Hepatocyte (in vitro differentiated cells): ENCODE data around the gene NFYC. TPM values are rescaled to one million over a fixed set of nuclear protein-coding genes. Genes with fewer than 3 reads are reported as not detected.
A peak's percentile ranks its signal among the peaks of the same experiment; 100 is the strongest.

Experiments used
- DNase-seq: peaks from one replicate; pipeline ENCODE4 v3.0.0-alpha.2; 2016; ENCODE audit warnings: low spot score
- H2AFZ ChIP-seq: fragments of 200-600 bp; sonication (generic); 2 replicates; pipeline ENCODE4 v1.6.0; 2016; ENCODE audit warnings: antibody characterized with exemption, mild to moderate bottlenecking
- H3K27ac ChIP-seq: fragments of 200-600 bp; sonication (generic); 2 replicates; pipeline ENCODE4 v1.5.1; 2016; ENCODE audit warnings: mild to moderate bottlenecking
- H3K27me3 ChIP-seq: fragments of 200-600 bp; sonication (generic); 2 replicates; pipeline ENCODE4 v1.6.1; 2016
- H3K36me3 ChIP-seq: fragments of 200-600 bp; sonication (generic); replicated peaks from 2 replicates; pipeline ENCODE4 v1.5.1; 2016; ENCODE audit warnings: low read depth; ENCODE audit not compliant: insufficient read depth
- H3K4me1 ChIP-seq: fragments of 200-600 bp; sonication (generic); 2 replicates; pipeline ENCODE4 v1.5.1; 2016; ENCODE audit warnings: mild to moderate bottlenecking, moderate library complexity; ENCODE audit not compliant: insufficient read depth
- H3K4me2 ChIP-seq: fragments of 200-600 bp; sonication (generic); 2 replicates; pipeline ENCODE4 v1.6.0; 2016
- H3K4me3 ChIP-seq: fragments of 200-600 bp; sonication (generic); 2 replicates; pipeline ENCODE4 v1.5.1; 2016; ENCODE audit warnings: mild to moderate bottlenecking
- H3K79me2 ChIP-seq: fragments of 200-600 bp; sonication (generic); 2 replicates; pipeline ENCODE4 v1.6.0; 2017; ENCODE audit warnings: mild to moderate bottlenecking
- H3K9me2 ChIP-seq: fragments of 200-600 bp; sonication (generic); replicated peaks from 2 replicates; pipeline ENCODE4 v1.6.0; 2017; ENCODE audit warnings: mild to moderate bottlenecking; ENCODE audit not compliant: insufficient read depth
- H3K9me3 ChIP-seq: fragments of 200-600 bp; sonication (generic); 2 replicates; pipeline ENCODE4 v1.5.1; 2016; ENCODE audit warnings: low read depth, mild to moderate bottlenecking
- H4K20me1 ChIP-seq: fragments of 200-600 bp; sonication (generic); 2 replicates; pipeline ENCODE4 v1.6.0; 2016; ENCODE audit warnings: mild to moderate bottlenecking; ENCODE audit not compliant: insufficient read depth, poor library complexity, severe bottlenecking
- CTCF ChIP-seq: fragments of 200-600 bp; sonication (generic); IDR thresholded peaks from 2 replicates; pipeline ENCODE4 v1.5.1; 2016; ENCODE audit warnings: antibody characterized with exemption, mild to moderate bottlenecking; ENCODE audit not compliant: poor library complexity
- EZH2 ChIP-seq: fragments of 200-600 bp; sonication (generic); IDR thresholded peaks from 2 replicates; pipeline ENCODE4 v1.6.1; 2016; ENCODE audit warnings: antibody characterized with exemption, mild to moderate bottlenecking, borderline replicate concordance
- EZH2phosphoT487 ChIP-seq: fragments of 200-600 bp; sonication (generic); IDR thresholded peaks from one replicate; pipeline ENCODE4 v1.6.1; 2018; ENCODE audit warnings: antibody characterized with exemption, mild to moderate bottlenecking, low read depth, moderate library complexity; ENCODE audit not compliant: unreplicated experiment, severe bottlenecking
- WGBS: methylation state at CpG from one replicate; pipeline ENCODE4 v1.1.6; 2016; ENCODE audit warnings: low lambda C conversion rate; ENCODE audit errors: missing lambda C conversion rate; 5-methylcytosine and 5-hydroxymethylcytosine counted together
- polyA plus RNA-seq: library from polyadenylated mRNA; unstranded; fragments of >200 nt; fragmentation: Nextera tagmentation; extraction: Ambion mirVana; gene quantifications from 2 replicates; pipeline ENCODE4 v1.2.1, GENCODE V29; 2016
- total RNA-seq: library from RNA; depleted of rRNA; stranded (reverse); fragments of >200 nt; gene quantifications from 2 replicates; pipeline ENCODE4 v1.2.3, GENCODE V29; 2014

NFYC gene
- total and polyA plus RNA-seq, 2 experiments from 2014 or later = 44.1 to 52.5 TPM

DNA sequence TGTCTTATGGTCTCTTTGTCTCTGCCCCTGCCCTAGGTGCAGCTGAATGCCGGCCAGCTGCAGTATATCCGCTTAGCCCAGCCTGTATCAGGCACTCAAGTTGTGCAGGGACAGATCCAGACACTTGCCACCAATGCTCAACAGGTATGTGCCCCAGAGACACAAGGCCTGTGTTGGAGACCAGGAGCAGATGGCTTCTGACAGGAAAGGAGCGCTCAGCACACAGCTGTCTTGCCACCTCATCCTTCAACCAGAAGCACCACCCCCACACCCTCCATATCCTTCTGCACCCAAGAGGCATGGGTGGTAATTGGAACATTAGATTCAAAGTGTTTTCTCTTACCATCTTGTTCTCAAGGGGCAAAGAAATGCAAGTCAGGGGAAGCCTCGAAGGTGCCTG, 75.1 kb downstream of the NFYC start:
- H3K9me2 ChIP-seq = no peaks in the 10 kb centered on the region
- H3K4me1 ChIP-seq = no peaks in the 10 kb centered on the region
- H3K9me3 ChIP-seq = no peaks in the 10 kb centered on the region
- no peak for DNase-seq
- no peak overlapping the region for H3K4me3 ChIP-seq
- WGBS = 93% methylated on average over 4 of the region's 4 CpGs
- no peaks in the 10 kb centered on the region for H3K79me2 ChIP-seq
- no peaks in the 10 kb centered on the region for H3K36me3 ChIP-seq
- H3K27ac ChIP-seq = no peak overlapping the region
- no peak overlapping the region for H2AFZ ChIP-seq
- H3K27me3 ChIP-seq = no peaks in the 10 kb centered on the region
- H4K20me1 ChIP-seq = no peaks in the 10 kb centered on the region
- H3K4me2 ChIP-seq = no peak overlapping the region
- TF ChIP-seq EZH2phosphoT487 (no peak), CTCF (no peak), EZH2 (no peak)

DNA sequence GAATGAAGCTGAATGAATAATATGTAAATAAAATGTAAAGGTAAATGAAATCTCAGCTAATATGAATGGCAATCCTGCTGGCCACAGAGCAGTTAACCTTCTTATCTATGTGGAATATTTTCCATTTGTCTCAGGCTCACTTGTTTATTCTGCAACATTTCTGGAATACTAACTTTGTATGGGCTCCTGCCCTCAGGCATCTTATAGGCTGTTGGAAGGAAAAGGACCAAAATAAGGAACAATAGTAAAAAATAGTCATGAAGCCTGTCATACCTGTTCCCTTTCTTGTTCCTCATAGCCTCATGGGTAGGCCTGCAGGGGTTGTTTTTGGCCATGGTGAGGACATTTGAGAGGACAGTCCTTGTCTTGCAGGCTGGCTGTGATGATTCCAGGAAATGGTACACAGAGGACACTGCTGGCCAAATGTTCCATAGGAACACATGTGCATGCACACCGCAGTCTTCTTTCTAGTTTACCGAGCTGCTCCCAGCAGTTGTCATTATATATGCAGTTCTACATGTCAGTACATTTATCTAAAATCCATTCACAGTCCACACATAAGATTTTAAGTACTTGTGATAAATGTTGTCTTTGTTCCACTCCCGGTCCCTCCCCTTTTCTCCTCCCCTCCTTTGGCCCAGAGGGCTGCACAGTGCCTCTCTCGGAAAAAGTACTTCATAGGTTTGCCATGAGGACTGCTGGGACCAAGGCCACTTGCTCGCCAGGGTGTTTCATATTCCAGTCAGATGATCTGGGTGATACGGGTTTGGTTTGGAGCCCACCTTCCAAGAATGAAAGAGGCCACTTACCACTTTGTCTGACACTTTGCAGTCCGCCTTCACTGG, 76.9 kb downstream of the NFYC start:
- Histone ChIP-seq H3K27me3 (no peaks in the 10 kb centered on the region), H2AFZ (no peak overlapping the region), H3K36me3 (no peaks in the 10 kb centered on the region), H3K4me1 (no peaks in the 10 kb centered on the region), H3K4me3 (no peak overlapping the region), H3K79me2 (no peaks in the 10 kb centered on the region), H4K20me1 (no peaks in the 10 kb centered on the region), H3K9me2 (no peaks in the 10 kb centered on the region), H3K27ac (no peak overlapping the region), H3K9me3 (no peaks in the 10 kb centered on the region), H3K4me2 (no peak overlapping the region)
- DNase-seq = no peak
- TF ChIP-seq EZH2 (no peak), EZH2phosphoT487 (no peak), CTCF (no peak)
- 96% methylated on average over 7 of the region's 7 CpGs for WGBS

DNA sequence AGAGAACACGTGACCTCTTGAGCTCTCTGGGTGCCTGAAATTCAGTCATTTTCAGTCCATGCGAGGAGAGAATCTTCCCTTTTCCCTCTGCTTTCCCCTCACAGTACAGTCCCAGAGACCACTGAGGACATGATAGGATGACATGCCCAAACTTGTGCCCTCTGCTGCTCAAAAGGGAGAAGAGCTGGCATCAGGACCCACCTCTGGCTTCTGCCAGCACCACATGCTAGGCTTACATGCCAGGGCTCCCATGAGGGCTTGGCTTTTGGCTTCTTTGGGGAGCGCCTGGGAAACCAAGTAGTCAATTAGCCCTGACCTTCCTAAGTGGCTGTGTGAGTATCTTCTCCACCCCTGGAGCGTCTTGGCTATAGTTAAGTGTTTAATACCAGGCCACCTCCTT, 78.3 kb downstream of the NFYC start:
- H2AFZ ChIP-seq = no peak overlapping the region
- H3K4me2 ChIP-seq = no peak overlapping the region

More for the DNA sequence above, 78.3 kb downstream of the NFYC start:
- Histone ChIP-seq H3K27ac (no peak overlapping the region), H3K4me1 (peaks cover 7% of the 10 kb centered on the region), H3K9me3 (no peaks in the 10 kb centered on the region), H3K36me3 (no peaks in the 10 kb centered on the region), H3K27me3 (no peaks in the 10 kb centered on the region), H3K9me2 (no peaks in the 10 kb centered on the region), H3K79me2 (no peaks in the 10 kb centered on the region), H4K20me1 (no peaks in the 10 kb centered on the region), H3K4me3 (no peak overlapping the region)
- no peak for DNase-seq
- WGBS = 97% methylated on average over 4 of the region's 4 CpGs
- TF ChIP-seq CTCF (peak; percentile 11), EZH2 (no peak), EZH2phosphoT487 (no peak)
